ENCODE measurements around the gene REM2.

REM2 gene

DNA sequence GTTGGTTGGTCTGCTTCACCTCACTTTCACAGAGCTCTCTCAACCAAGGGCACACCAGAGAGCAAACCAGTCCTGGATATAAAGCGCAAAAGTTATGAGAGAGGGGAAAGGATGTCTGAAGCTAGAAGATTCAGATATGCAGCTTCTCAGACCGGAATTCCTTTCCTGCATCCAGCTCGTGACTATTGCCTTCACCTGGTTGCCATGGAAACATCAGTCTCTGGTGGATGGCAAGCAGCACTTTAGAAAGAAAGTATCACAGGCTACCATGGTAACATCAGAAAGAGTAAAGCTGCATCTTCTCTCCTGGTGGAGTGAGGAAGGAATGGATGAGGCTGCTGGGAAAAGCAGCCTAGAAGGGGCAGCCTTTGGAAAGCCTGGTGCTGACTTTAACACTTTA, 13.7 kb downstream of the REM2 start:
- TF ChIP-seq CTCF (conservative IDR thresholded peaks at IDR 0.05; ENCODE audit: low read length) (no peak), EZH2phosphoT487 (IDR thresholded peaks at IDR 0.05; ENCODE audit: borderline replicate concordance) (no peak)
- H3K4me2 ChIP-seq (ENCODE audit: low read depth, low read length, poor library complexity, severe bottlenecking), result no peak overlapping the region
- H3K4me3 ChIP-seq (ENCODE audit: low read length, poor library complexity, severe bottlenecking), result no peak overlapping the region
- H3K9ac ChIP-seq (ENCODE audit: low read depth, low read length, poor library complexity, severe bottlenecking), result no peak overlapping the region
- no peaks in the 10 kb centered on the region for H3K79me2 ChIP-seq (ENCODE audit: insufficient read depth, low read length)
- H3F3A ChIP-seq (ENCODE audit: low read depth), result no peaks in the 10 kb centered on the region
- H3K4me1 ChIP-seq (ENCODE audit: insufficient read depth, low read length, poor library complexity, severe bottlenecking), result no peaks in the 10 kb centered on the region
- no peaks in the 10 kb centered on the region for H4K20me1 ChIP-seq (ENCODE audit: insufficient read depth, low read length, poor library complexity, severe bottlenecking)
- no peak overlapping the region for H2AFZ ChIP-seq (ENCODE audit: low read length)
- no peaks in the 10 kb centered on the region for H3K27me3 ChIP-seq (ENCODE audit: insufficient read depth, low read length, poor library complexity, severe bottlenecking)
- no peaks in the 10 kb centered on the region for H3K9me2 ChIP-seq (replicated peaks; ENCODE audit: low read depth, low read length)
- H3K36me3 ChIP-seq (ENCODE audit: insufficient read depth, low read length), result peaks cover 11% of the 10 kb centered on the region; the same call in 1 of the 2 replicates
- no peaks in the 10 kb centered on the region for H3K9me3 ChIP-seq (ENCODE audit: insufficient read depth, low read depth, low read length)

DNA sequence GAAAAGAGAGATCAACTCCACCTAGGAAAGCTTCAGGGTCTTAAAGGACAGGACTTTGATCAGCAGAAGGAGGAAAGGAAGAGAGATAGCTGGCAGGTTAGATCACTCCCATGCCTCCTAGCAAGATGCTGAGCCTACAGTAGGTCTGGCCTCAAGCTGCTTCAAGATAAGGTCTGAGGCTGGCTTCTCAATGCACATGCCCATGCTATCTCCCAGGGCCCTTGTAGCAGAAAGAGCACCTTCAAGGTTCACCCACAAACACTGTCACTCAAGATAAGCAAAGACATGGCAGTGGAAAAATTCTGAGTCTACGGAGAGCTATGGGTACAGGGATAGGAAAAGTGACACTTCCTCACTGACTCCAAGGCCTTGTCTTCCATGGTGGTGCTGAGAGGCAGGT, 14.3 kb downstream of the REM2 start:
- Histone ChIP-seq H4K20me1 (ENCODE audit: insufficient read depth, low read length, poor library complexity, severe bottlenecking) (no peaks in the 10 kb centered on the region), H3K9me3 (ENCODE audit: insufficient read depth, low read depth, low read length) (no peaks in the 10 kb centered on the region), H3K4me1 (ENCODE audit: insufficient read depth, low read length, poor library complexity, severe bottlenecking) (no peaks in the 10 kb centered on the region), H3K4me2 (ENCODE audit: low read depth, low read length, poor library complexity, severe bottlenecking) (no peak overlapping the region), H3K36me3 (ENCODE audit: insufficient read depth, low read length) (peaks cover 17% of the 10 kb centered on the region; the same call in 1 of the 2 replicates), H3K4me3 (ENCODE audit: low read length, poor library complexity, severe bottlenecking) (no peak overlapping the region), H3F3A (ENCODE audit: low read depth) (no peaks in the 10 kb centered on the region), H3K9ac (ENCODE audit: low read depth, low read length, poor library complexity, severe bottlenecking) (no peak overlapping the region), H3K79me2 (ENCODE audit: insufficient read depth, low read length) (no peaks in the 10 kb centered on the region), H2AFZ (ENCODE audit: low read length) (no peak overlapping the region), H3K9me2 (replicated peaks; ENCODE audit: low read depth, low read length) (no peaks in the 10 kb centered on the region), H3K27me3 (ENCODE audit: insufficient read depth, low read length, poor library complexity, severe bottlenecking) (no peaks in the 10 kb centered on the region)
- no peak for TF ChIP-seq EZH2phosphoT487 (IDR thresholded peaks at IDR 0.05; ENCODE audit: borderline replicate concordance)
- no peak for TF ChIP-seq CTCF (conservative IDR thresholded peaks at IDR 0.05; ENCODE audit: low read length)

DNA sequence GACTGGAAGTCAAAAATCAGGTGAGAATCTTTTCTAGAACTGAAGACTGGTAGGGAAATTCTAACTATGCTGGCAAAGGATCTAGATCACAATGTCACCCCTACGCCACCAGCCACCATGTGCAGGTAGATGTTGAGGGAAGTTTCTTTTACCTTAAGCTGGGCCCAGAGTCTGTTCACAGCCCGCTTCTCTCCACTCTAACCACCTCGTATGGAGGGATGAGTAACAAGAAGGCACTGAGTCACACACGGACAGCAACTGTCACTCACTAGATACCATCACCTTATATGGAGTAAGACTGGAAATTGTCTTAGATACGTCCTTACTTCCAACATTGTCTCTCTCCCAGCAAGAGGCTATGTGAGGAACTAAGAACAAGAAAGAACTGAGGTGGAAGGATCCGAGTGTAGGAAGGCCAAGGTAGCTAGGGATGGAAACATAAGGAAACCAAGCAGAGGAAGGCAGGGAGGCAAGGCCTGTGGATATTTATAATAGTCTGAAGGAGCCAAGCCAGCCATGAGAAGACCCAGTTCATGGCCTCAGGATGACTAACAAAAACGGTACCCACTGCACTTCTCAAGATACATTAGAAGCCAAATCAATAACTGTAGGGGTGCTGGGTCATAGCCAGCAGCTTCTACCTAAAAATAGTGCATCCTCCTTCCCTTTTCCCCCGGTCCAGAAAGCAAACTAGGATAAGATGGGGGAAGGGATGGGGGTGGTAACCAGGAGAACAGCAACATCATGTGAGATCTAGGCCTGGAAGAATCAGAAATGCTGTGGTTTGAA, 15.5 kb downstream of the REM2 start:
- Histone ChIP-seq H3K4me1 (ENCODE audit: insufficient read depth, low read length, poor library complexity, severe bottlenecking) (no peaks in the 10 kb centered on the region), H3K4me2 (ENCODE audit: low read depth, low read length, poor library complexity, severe bottlenecking) (no peak overlapping the region), H3F3A (ENCODE audit: low read depth) (no peaks in the 10 kb centered on the region), H3K9me2 (replicated peaks; ENCODE audit: low read depth, low read length) (no peaks in the 10 kb centered on the region), H2AFZ (ENCODE audit: low read length) (no peak overlapping the region), H3K4me3 (ENCODE audit: low read length, poor library complexity, severe bottlenecking) (no peak overlapping the region), H3K9me3 (ENCODE audit: insufficient read depth, low read depth, low read length) (no peaks in the 10 kb centered on the region), H3K79me2 (ENCODE audit: insufficient read depth, low read length) (no peaks in the 10 kb centered on the region), H3K27me3 (ENCODE audit: insufficient read depth, low read length, poor library complexity, severe bottlenecking) (no peaks in the 10 kb centered on the region), H3K36me3 (ENCODE audit: insufficient read depth, low read length) (peaks cover 25% of the 10 kb centered on the region; the same call in 1 of the 2 replicates), H4K20me1 (ENCODE audit: insufficient read depth, low read length, poor library complexity, severe bottlenecking) (no peaks in the 10 kb centered on the region), H3K9ac (ENCODE audit: low read depth, low read length, poor library complexity, severe bottlenecking) (no peak overlapping the region)
- TF ChIP-seq EZH2phosphoT487 (IDR thresholded peaks at IDR 0.05; ENCODE audit: borderline replicate concordance), result no peak
- TF ChIP-seq CTCF (conservative IDR thresholded peaks at IDR 0.05; ENCODE audit: low read length), result no peak

All from Loucy (cell line).